ENCODE results near the gene EFNA2. TPM values are rescaled to one million over a fixed set of nuclear protein-coding genes. Genes with fewer than 3 reads are reported as not detected.

The EFNA2 gene
- total RNA-seq, 4 donors from 2014 or later = not detected

- intact Hi-C loops (cut with DNase I) = loop anchor here (1.0 kb wide), 1 partner anchor 23 kb away; no protein-coding TSS in a partner anchor
- peak overlapping the region; percentile 55 to 65 (median 60) for H3K4me3 ChIP-seq
- TF ChIP-seq CTCF (IDR thresholded peaks at IDR 0.05) = no peak
- TF ChIP-seq POLR2A (IDR thresholded peaks at IDR 0.05; ENCODE audit: low read depth) = no peak
- TF ChIP-seq EP300 (IDR thresholded peaks at IDR 0.05) = no peak
- no peak for TF ChIP-seq POLR2AphosphoS5 (IDR thresholded peaks at IDR 0.05)
- H3K9me3 ChIP-seq = no peaks in the 10 kb centered on the region
- peaks cover 13 to 23% (median 20%) of the 10 kb centered on the region in 4 donors for H3K36me3 ChIP-seq
- no peaks in the 10 kb centered on the region for H3K27me3 ChIP-seq
- peak overlapping the region; percentile 97 to 100 (median 100) for H3K27ac ChIP-seq (replicated peaks in 1 of 4)
- WGBS = 34% methylated on average over 15 of the region's 35 CpGs
- no peak for DNase-seq (ENCODE audit: extremely low spot score)
- H3K4me1 ChIP-seq = peaks cover 72 to 85% (median 77%) of the 10 kb centered on the region in 4 donors
These were observed 18.0 kb upstream of the EFNA2 start for GRCh38 chr19:1267477-1268225.

- Histone ChIP-seq H3K9me3 (no peaks in the 10 kb centered on the region), H3K4me3 (peak overlapping the region; percentile 68 to 95 (median 86)), H3K36me3 (peaks cover 18 to 30% (median 28%) of the 10 kb centered on the region in 4 donors), H3K27ac (replicated peaks in 1 of 4) (peak overlapping the region; percentile 97 to 100 (median 100)), H3K27me3 (no peaks in the 10 kb centered on the region), H3K4me1 (peaks cover 77 to 86% (median 80%) of the 10 kb centered on the region in 4 donors)
- WGBS = 50% methylated on average over 27 of the region's 40 CpGs
- no peak for TF ChIP-seq POLR2A (IDR thresholded peaks at IDR 0.05; ENCODE audit: low read depth)
- TF ChIP-seq CTCF (IDR thresholded peaks at IDR 0.05) = no peak
- TF ChIP-seq EP300 (IDR thresholded peaks at IDR 0.05) = no peak
- no peak for TF ChIP-seq POLR2AphosphoS5 (IDR thresholded peaks at IDR 0.05)
- intact Hi-C loops (cut with DNase I) = no loop called here
- DNase-seq (ENCODE audit: extremely low spot score) = no peak
These were observed 17.2 kb upstream of the EFNA2 start for GRCh38 chr19:1268226-1269064.

GRCh38 chr19:1269065-1269477, 16.6 kb upstream of the EFNA2 start, which contains the start of gene CIRBP:
Gene CIRBP, plus strand, starts transcription at chr19:1269332. Its CDS starts 1,602 bp downstream, at chr19:1270934.
- 0% methylated on average over 12 of the region's 50 CpGs for WGBS
- intact Hi-C loops (cut with DNase I) = no loop called here
- peak; percentile 100 for DNase-seq (ENCODE audit: extremely low spot score)
- H3K27me3 ChIP-seq = no peaks in the 10 kb centered on the region
- H3K4me1 ChIP-seq = peaks cover 83 to 92% (median 86%) of the 10 kb centered on the region in 4 donors
- H3K9me3 ChIP-seq = no peaks in the 10 kb centered on the region
- TF ChIP-seq POLR2A (IDR thresholded peaks at IDR 0.05; ENCODE audit: low read depth) = peak; percentile 99
- TF ChIP-seq POLR2AphosphoS5 (IDR thresholded peaks at IDR 0.05) = peak; percentile 91 to 100
- TF ChIP-seq EP300 (IDR thresholded peaks at IDR 0.05) = no peak
- no peak for TF ChIP-seq CTCF (IDR thresholded peaks at IDR 0.05)
- H3K27ac ChIP-seq (replicated peaks in 1 of 4) = peak within 1 kb of the TSS; percentile 97 to 100 (median 100)
- peak within 1 kb of the TSS; percentile 68 to 95 (median 86) for H3K4me3 ChIP-seq
- H3K36me3 ChIP-seq = peaks cover 25 to 37% (median 34%) of the 10 kb centered on the region in 4 donors

- intact Hi-C loops (cut with DNase I) = no loop called here
- DNase-seq (ENCODE audit: extremely low spot score) = no peak
- Histone ChIP-seq H3K36me3 (peaks cover 30 to 42% (median 40%) of the 10 kb centered on the region in 4 donors), H3K9me3 (no peaks in the 10 kb centered on the region), H3K27me3 (no peaks in the 10 kb centered on the region), H3K4me3 (peak overlapping the region; percentile 68 to 95 (median 86)), H3K4me1 (peaks cover 84 to 94% (median 91%) of the 10 kb centered on the region in 4 donors), H3K27ac (replicated peaks in 1 of 4) (peak overlapping the region; percentile 97 to 100 (median 100))
- 0% methylated on average over 20 of the region's 64 CpGs for WGBS
- TF ChIP-seq POLR2AphosphoS5 (IDR thresholded peaks at IDR 0.05) = peak; percentile 46 to 59
- peak; percentile 75 for TF ChIP-seq EP300 (IDR thresholded peaks at IDR 0.05)
- no peak for TF ChIP-seq CTCF (IDR thresholded peaks at IDR 0.05)
- peak; percentile 7 for TF ChIP-seq POLR2A (IDR thresholded peaks at IDR 0.05; ENCODE audit: low read depth)
These were observed 16.0 kb upstream of the EFNA2 start for GRCh38 chr19:1269478-1270212.
